ENCODE results near the gene SELENOO.
"Not testable (repeated sequence)": the region's sequence is repeated elsewhere in the genome, so short reads cannot be mapped to it uniquely, and the experiment has no call there.

The SELENOO gene

GRCh38 chr22:50201191-50202129, 649 bp downstream of the SELENOO start:
- DNase-seq, result no peak

GRCh38 chr22:50202130-50202666, 1.4 kb downstream of the SELENOO start:
- no peak for DNase-seq

GRCh38 chr22:50203288-50203687, 2.5 kb downstream of the SELENOO start:
- no peak for DNase-seq

DNA sequence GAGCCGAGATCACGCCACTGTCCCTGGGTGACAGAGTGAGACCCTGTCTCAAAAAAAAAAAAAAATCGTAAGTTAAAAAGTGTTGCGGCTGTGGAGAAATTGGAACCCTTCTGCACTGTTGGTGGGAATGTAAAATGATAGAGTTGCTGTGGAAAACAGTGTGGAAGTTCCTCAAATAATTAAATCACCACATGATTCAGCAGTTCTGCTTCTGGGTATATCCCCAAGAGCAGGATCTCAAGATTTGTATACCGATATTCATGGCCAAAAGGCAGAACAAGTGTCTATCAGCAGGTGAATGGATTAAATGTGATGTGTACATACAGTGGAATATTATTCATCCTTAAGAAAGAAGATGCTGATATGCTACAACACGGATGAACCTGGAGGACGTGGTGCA, 3.8 kb downstream of the SELENOO start:
- DNase-seq, result no peak

- DNase-seq, result not testable (repeated sequence)
These were observed 4.2 kb downstream of the SELENOO start for GRCh38 chr22:50204998-50205397.

DNA sequence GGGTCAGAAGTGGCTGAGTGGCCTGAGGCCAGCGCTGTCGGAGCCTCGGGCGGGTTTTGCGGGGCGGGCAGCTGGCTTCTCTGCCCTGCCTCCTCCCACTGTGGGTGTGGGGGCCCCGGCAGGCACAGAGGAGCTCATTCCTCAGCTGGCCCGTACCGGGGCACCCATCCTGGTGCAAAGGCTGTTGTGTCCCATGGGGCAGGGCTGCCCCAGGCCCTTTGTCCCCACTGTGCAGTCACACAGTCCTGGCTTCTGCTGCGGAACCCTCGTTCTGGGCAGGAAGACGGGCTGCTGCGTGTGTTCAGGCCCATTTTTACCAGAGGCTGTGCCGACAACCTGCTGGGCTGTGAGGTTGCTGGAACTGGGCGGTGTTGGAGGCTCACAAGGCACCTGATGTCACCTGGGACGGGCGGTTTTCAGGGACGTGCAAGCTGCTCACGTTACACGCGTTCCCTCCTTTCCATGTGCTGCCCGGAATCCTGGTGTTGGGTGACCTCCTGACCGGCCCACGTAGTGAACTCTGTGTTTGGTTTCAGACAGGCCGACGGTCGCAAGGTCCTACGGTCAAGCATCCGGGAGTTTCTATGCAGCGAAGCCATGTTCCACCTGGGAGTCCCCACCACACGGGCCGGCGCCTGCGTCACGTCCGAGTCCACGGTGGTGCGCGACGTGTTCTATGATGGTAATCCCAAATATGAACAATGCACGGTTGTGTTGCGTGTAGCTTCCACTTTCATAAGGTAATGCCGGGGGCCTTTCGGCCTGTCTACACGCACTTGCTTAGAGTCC, 5.2 kb downstream of the SELENOO start:
- no peak for DNase-seq

- no peak for DNase-seq
These were observed 5.8 kb downstream of the SELENOO start for GRCh38 chr22:50206599-50206998.

GRCh38 chr22:50207383-50208140, 6.8 kb downstream of the SELENOO start:
- DNase-seq, result no peak

GRCh38 chr22:50208430-50208938, 7.7 kb downstream of the SELENOO start:
- no peak for DNase-seq

DNA sequence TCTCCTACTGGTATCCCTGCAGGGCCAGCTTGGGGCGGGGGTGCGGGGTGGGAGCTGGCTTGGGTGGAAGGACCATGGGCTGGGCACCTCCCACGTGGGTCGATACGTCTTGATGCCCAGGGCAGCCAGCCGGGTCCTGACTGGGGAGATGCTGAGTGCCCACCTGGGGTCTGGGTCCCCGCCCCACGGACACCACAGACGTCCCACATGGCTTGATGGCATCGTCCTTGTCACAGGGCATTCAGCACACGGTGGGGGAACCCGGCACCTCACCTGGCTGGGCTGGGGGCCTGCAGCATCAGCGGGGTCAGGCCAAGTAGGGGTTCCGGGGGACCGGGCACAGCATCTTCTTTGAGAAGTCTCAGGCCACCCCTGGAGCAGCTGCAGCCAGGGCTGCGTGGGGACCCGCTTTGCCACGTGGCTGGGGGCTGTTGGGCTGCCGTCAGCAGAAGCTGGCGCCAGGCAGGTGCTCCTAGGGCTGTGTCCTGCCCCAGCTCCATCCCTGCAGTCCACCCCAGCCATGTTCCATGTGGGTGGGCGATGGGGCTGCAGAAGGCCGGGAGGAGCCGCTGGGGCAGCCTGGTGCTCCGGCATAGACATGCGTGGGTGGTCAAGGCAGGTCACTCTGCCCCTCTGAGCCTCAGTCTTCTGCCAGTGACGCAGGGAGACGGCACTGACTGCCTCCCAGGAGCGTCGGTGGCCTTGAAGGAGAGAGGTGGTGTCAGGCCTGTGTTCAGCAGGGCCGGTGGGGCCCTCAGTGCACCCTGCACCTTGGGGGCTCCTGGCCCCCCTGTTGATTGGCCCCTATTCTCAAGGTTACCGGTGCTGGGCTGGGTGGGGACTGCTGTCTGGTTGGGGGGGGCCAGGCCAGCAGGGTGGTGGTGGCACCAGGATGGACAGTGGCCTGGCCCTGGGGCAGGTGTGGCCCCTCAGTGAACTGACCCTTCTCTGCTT, 8.4 kb downstream of the SELENOO start:
- DNase-seq, result no peak

GRCh38 chr22:50209893-50210292, 9.1 kb downstream of the SELENOO start:
- peak; percentile 17 for DNase-seq

DNA sequence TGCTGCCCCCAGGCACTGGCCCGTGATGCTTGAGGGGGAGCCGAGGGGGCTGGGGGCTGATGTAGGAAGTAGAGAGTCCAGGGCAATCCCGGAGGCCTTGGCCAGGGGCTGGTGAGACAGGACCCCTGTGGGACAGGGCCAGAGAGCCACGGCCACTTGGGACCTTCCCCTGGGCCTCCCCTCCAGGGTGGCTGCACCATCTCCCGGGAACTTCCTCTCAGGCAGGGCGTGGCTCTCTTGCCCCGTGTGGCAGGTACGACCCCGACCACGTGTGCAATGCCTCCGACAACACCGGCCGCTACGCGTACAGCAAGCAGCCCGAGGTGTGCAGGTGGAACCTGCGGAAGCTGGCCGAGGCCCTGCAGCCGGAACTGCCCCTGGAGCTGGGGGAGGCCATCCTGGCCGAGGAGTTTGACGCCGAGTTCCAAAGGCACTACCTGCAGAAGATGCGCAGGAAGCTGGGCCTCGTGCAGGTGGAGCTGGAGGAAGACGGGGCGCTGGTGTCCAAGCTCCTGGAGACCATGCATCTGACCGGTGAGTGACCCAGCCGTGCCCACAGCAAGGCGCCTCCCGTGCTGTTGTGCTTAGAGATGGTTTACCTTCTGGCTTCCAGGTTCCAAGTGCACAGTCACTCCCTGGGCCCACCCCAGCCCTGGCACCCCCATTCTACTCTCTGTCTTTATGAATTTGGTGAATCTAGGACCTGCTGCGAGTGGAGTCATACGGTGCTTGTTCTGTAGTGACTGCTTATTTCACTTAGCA, 9.7 kb downstream of the SELENOO start:
- no peak for DNase-seq

- DNase-seq, result no peak
These were observed 10.3 kb downstream of the SELENOO start for GRCh38 chr22:50211147-50211546.

DNA sequence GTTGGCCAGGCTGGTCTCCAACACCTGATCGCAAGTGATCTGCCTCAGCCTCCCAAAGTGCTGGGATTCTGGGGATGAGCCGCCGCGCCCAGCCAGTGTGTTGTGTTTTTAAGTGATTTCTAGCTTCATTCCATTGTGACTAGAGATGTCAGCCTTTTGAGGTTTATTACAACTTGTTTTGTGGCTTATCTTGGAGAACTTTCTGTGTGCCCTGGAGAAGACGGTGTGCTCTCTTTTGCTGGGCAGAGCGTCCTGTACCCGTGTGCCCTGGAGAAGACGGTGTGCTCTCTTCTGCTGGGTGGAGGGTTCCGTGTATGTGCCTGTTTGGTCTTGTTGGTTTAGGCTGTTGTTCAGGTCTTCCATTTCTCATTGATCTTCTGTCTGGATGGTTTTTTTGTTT, 12.5 kb downstream of the SELENOO start:
- no peak for DNase-seq

DNA sequence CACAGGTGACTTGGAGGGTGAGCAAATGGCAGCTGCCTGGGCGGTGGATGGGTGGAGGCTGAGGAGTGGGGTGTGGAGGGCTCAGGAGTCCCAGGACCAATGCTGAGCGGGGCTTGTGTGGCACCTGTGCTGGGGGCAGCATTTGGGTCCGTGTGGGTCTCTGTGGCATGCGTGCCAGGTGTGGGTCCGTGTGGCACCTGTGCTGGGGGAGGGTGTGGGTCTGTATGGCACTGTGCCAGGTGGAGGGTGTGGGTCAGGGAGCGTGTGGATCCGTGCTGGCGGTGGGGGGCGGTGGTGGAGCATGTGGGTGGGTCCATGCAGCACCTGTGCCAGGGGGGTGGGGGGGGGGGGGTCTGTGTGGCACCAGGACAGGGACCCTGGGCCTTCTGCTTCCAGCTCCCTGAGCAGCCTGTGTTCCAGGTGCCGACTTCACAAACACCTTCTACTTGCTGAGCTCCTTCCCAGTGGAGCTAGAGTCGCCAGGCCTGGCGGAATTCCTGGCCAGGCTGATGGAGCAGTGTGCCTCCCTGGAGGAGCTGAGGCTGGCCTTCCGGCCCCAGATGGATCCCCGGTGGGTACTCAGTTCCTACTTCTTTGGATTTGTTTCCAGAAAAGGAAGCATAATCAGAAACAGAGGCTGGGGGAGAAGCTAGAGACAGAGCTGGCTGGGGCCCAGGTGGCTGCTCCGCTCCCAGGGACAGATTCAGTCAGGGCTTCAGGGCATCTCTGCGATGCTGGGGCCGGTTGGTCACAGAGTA, 14.7 kb downstream of the SELENOO start:
- no peak for DNase-seq

DNA sequence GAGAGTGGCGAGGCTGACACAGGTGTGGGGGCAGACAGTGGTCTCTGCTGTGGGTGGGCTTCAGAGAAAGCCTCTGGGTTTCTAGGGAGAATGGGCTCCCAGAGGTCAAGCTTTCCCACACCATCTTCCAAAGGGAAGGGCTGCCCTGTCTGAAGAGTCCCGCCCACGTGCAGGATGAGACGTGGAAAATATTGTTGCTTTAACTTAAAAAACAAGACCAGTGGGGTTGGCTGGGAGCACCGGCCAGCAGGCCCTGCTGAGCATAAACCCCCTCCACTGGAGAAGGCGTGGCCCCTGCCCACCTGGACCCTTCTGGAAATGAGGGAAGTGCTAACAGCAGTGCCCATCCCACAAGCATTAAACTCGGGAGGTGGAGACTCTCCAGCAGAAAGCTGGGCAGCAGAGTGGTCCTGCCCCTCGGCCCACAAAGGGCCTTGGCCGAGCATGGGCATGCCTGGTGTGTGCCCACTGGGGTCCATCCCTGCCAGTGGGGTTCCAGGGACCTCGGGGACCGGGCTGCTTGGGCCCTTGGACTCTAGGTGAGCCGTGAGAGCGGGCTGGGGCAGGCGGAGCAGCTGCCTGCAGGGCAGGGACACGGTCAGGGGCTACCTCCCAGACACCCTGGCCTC, 15.4 kb downstream of the SELENOO start:
- no peak for DNase-seq

GRCh38 chr22:50216684-50217520, 16.1 kb downstream of the SELENOO start:
- no peak for DNase-seq

- no peak for DNase-seq
These were observed 16.8 kb downstream of the SELENOO start for GRCh38 chr22:50217543-50218152.

Measured in NCI-H1105 treated with DMSO at 0.1 percent for 48 hours (cell line).